IMR-90 (cell line): ENCODE data around the gene ABCC9. TPM values are rescaled to one million over a fixed set of nuclear protein-coding genes. Genes with fewer than 3 reads are reported as not detected.

ENCODE experiments used
- ATAC-seq: fragments of 200-7000 bp; cut with Tn5 transposase; 2 replicates; pipeline ENCODE4 v1.9.1; 2020; ENCODE audit warnings: low read depth, mild to moderate bottlenecking, moderate library complexity
- BruUV-seq: library from RNA; stranded (reverse); fragments of 400-500 nt; replicated peaks from 2 replicates; lab custom pipeline; 2021; lab: Mats Ljungman, UMichigan
- CTCF ChIA-PET: fragments of 300-600 bp; formaldehyde crosslinking; extraction: SDS; loops from one replicate; lab custom pipeline; 2021; ENCODE audit warnings: antibody characterized with exemption; lab: Yijun Ruan, JAX
- POLR2A ChIA-PET: fragments of 300-600 bp; sonication (Branson Sonifier 250); formaldehyde crosslinking; loops from one replicate; lab custom pipeline; 2022; ENCODE audit warnings: antibody characterized with exemption; ENCODE audit not compliant: unreplicated experiment; lab: Charles Lee
- DNase-seq: peaks from one replicate; pipeline ENCODE4 v3.0.0; 2013
- H2AFZ ChIP-seq: replicated peaks from 2 replicates; pipeline ENCODE3; 2013; ENCODE audit warnings: low read length, mild to moderate bottlenecking; ENCODE audit not compliant: poor library complexity
- H2AK5ac ChIP-seq: 2 replicates; pipeline ENCODE4 v1.6.1; 2013; ENCODE audit warnings: low read depth, low read length, inconsistent platforms
- H2AK9ac ChIP-seq: replicated peaks from 2 replicates; pipeline ENCODE3; 2013; ENCODE audit warnings: mild to moderate bottlenecking, low read depth, low read length, moderate library complexity; ENCODE audit not compliant: poor library complexity
- H2BK120ac ChIP-seq: 2 replicates; pipeline ENCODE4 v1.6.1; 2013; ENCODE audit warnings: low read depth, low read length, inconsistent platforms
- H2BK15ac ChIP-seq: 3 replicates; pipeline ENCODE4 v1.6.1; 2013; ENCODE audit warnings: low read depth, low read length, inconsistent platforms
- H2BK20ac ChIP-seq: 2 replicates; pipeline ENCODE4 v1.6.1; 2013; ENCODE audit warnings: low read depth, mild to moderate bottlenecking, inconsistent platforms, low read length, moderate library complexity
- H2BK5ac ChIP-seq: 2 replicates; pipeline ENCODE4 v1.6.1; 2013; ENCODE audit warnings: mild to moderate bottlenecking, low read depth, low read length, inconsistent platforms; ENCODE audit not compliant: poor library complexity, severe bottlenecking
- H3K14ac ChIP-seq: replicated peaks from 2 replicates; pipeline ENCODE4 v1.6.1; 2013; ENCODE audit warnings: low read depth, low read length, inconsistent platforms
- H3K18ac ChIP-seq: 2 replicates; pipeline ENCODE4 v1.6.1; 2013; ENCODE audit warnings: low read depth, low read length, control low read depth
- H3K23ac ChIP-seq: 2 replicates; pipeline ENCODE4 v1.6.1; 2013; ENCODE audit warnings: low read depth, low read length, inconsistent platforms
- H3K27ac ChIP-seq: 2 replicates; pipeline ENCODE4 v1.5.1; 2013; ENCODE audit warnings: mild to moderate bottlenecking, control low read depth, low read length; ENCODE audit not compliant: insufficient read depth
- H3K27me3 ChIP-seq: 2 replicates; pipeline ENCODE4 v1.6.1; 2013; ENCODE audit warnings: low read length; ENCODE audit not compliant: control insufficient read depth, insufficient read depth
- H3K36me3 ChIP-seq: 2 replicates; pipeline ENCODE4 v1.6.1; 2013; ENCODE audit warnings: low read length, mixed read lengths; ENCODE audit not compliant: control insufficient read depth, insufficient read depth
- H3K4ac ChIP-seq: 2 replicates; pipeline ENCODE4 v1.6.1; 2013; ENCODE audit warnings: low read depth, low read length, inconsistent platforms
- H3K4me1 ChIP-seq: 2 replicates; pipeline ENCODE4 v1.6.1; 2013; ENCODE audit warnings: low read length, mixed read lengths; ENCODE audit not compliant: control insufficient read depth, insufficient read depth
- H3K4me2 ChIP-seq: 2 replicates; pipeline ENCODE4 v1.6.1; 2013; ENCODE audit warnings: low read depth, mild to moderate bottlenecking, control low read depth, low read length, moderate library complexity
- H3K4me3 ChIP-seq: 2 replicates; pipeline ENCODE4 v1.5.1; 2013; ENCODE audit warnings: low read depth, mild to moderate bottlenecking, control low read depth, low read length, moderate library complexity; ENCODE audit not compliant: insufficient read depth
- H3K56ac ChIP-seq: 2 replicates; pipeline ENCODE4 v1.6.1; 2013; ENCODE audit warnings: low read length, inconsistent platforms; ENCODE audit not compliant: insufficient read depth; ENCODE audit errors: extremely low read depth
- H3K79me1 ChIP-seq, 2 experiments: 2 replicates each; pipeline ENCODE4 v1.6.1; 2013; ENCODE audit warnings: low read length in 2 of 2, inconsistent platforms in 1 of 2, low read depth in 1 of 2
- H3K9ac ChIP-seq: 2 replicates; pipeline ENCODE4 v1.6.1; 2013; ENCODE audit warnings: low read depth, low read length, control low read depth
- H3K9me1 ChIP-seq: 2 replicates; pipeline ENCODE4 v1.6.1; 2013; ENCODE audit warnings: low read length, inconsistent platforms; ENCODE audit not compliant: insufficient read depth
- H3K9me3 ChIP-seq: 2 replicates; pipeline ENCODE4 v1.6.1; 2013; ENCODE audit warnings: low read length; ENCODE audit not compliant: control insufficient read depth, insufficient read depth
- H4K20me1 ChIP-seq: 2 replicates; pipeline ENCODE4 v1.6.1; 2013; ENCODE audit warnings: low read length, inconsistent platforms; ENCODE audit not compliant: insufficient read depth
- H4K5ac ChIP-seq: 2 replicates; pipeline ENCODE4 v1.6.1; 2013; ENCODE audit warnings: mild to moderate bottlenecking, low read depth, low read length, control low read depth
- H4K8ac ChIP-seq, 2 experiments: 2 replicates each; pipeline ENCODE4 v1.6.1; 2013; ENCODE audit warnings: low read depth in 2 of 2, low read length in 2 of 2, control low read depth in 1 of 2, inconsistent platforms in 1 of 2
- H4K91ac ChIP-seq: 2 replicates; pipeline ENCODE4 v1.6.1; 2013; ENCODE audit warnings: low read depth, low read length, inconsistent platforms; ENCODE audit not compliant: insufficient read depth
- CEBPB ChIP-seq: IDR thresholded peaks from 2 replicates; pipeline ENCODE4 v1.6.1; 2012; ENCODE audit warnings: low read depth, low read length, improper control_type of control experiment
- POLR2A ChIP-seq: IDR thresholded peaks from 2 replicates; pipeline ENCODE4 v1.6.1; 2012; ENCODE audit warnings: mild to moderate bottlenecking, low read depth, low read length
- whole genome bisulfite sequencing, 2 experiments: methylation state at CpG; one replicate each; pipeline versions ENCODE4 v1.1.5 to v1.1.7; 2013; ENCODE audit warnings: missing lambda C conversion rate in 2 of 2; ENCODE audit not compliant: insufficient read length in 1 of 2; ENCODE audit errors: extremely low coverage in 2 of 2; 5-methylcytosine and 5-hydroxymethylcytosine counted together
- dilution Hi-C: fragments of 300-500 bp; cut with HindIII; formaldehyde crosslinking; loops from one replicate; pipeline ENCODE4 v1.14.3; 2018; ENCODE audit warnings: low sequenced_read_pairs; ENCODE audit not compliant: unreplicated experiment
- in situ Hi-C: fragments of 300-500 bp; cut with MboI; formaldehyde crosslinking; loops from 3 replicates; pipeline ENCODE4 v1.14.3; 2019; ENCODE audit warnings: low sequenced_read_pairs, inconsistent platforms, mixed read lengths
- intact Hi-C: fragments of 100-400 bp; cut with micrococcal nuclease; formaldehyde crosslinking; loops from 2 replicates; pipeline ENCODE4 v1.10.0; 2022
- polyA plus RNA-seq, 3 experiments: library from polyadenylated mRNA; depleted of rRNA; stranded (reverse); fragments of >200 nt; gene quantifications; 2 replicates each; pipeline ENCODE4 v1.2.3, GENCODE V29; 2012; ENCODE audit warnings: low replicate concordance in 1 of 3
- total RNA-seq: library from RNA; depleted of rRNA; stranded (reverse); fragments of >200 nt; gene quantifications from 2 replicates; pipeline ENCODE4 v1.2.3, GENCODE V29; 2012

The ABCC9 gene
- total and polyA plus RNA-seq, 2 of the 4 experiments (the other 2 are of a cell fraction), result 1.2 to 6.6 TPM

- no peak overlapping the region for H3K27ac ChIP-seq
Observed at GRCh38 chr12:21938879-21939278, 2.3 kb downstream of the ABCC9 start.

More at GRCh38 chr12:21938879-21939278, 2.3 kb downstream of the ABCC9 start:
- no peak overlapping the region for H3K14ac ChIP-seq
- H4K8ac ChIP-seq, result no peak overlapping the region
- DNase-seq (peak; percentile 7), ATAC-seq (no peak)
- H3K9me3 ChIP-seq, result no peaks in the 10 kb centered on the region
- ChIA-PET CTCF (no interaction called here), POLR2A (no interaction called here)
- peak; percentile 51 for TF ChIP-seq CEBPB
- no peak for TF ChIP-seq POLR2A
- no peak overlapping the region for H2BK15ac ChIP-seq
- H4K5ac ChIP-seq, result no peak overlapping the region
- H3K27me3 ChIP-seq, result peaks cover 15% of the 10 kb centered on the region
- no peak overlapping the region for H2AK9ac ChIP-seq
- in situ Hi-C loops, result no loop called here
- no CpG with 5 or more reads among the region's 7 CpGs for WGBS, 2 experiments
- H3K23ac ChIP-seq, result no peak overlapping the region; the same call in 1 of the 2 replicates
- H2BK20ac ChIP-seq, result no peak overlapping the region
- dilution Hi-C loops, result no loop called here
- H3K4me1 ChIP-seq, result 0 out of 2 replicates have a peak, but pooled peaks cover 1% of the 10 kb centered on the region
- no TSS peak for BruUV-seq
- H2AK5ac ChIP-seq, result no peak overlapping the region
- no peak overlapping the region for H3K18ac ChIP-seq
- no peak overlapping the region for H3K56ac ChIP-seq
- no peak overlapping the region for H4K91ac ChIP-seq
- no peak overlapping the region for H2BK5ac ChIP-seq
- H3K4me2 ChIP-seq, result no peak overlapping the region
- H2AFZ ChIP-seq, result no peak overlapping the region
- H3K79me1 ChIP-seq, result no peaks in the 10 kb centered on the region
- intact Hi-C loops, result no loop called here
- no peaks in the 10 kb centered on the region for H3K36me3 ChIP-seq
- no peaks in the 10 kb centered on the region for H3K9me1 ChIP-seq
- no peak overlapping the region for H3K4ac ChIP-seq
- no peak overlapping the region for H3K9ac ChIP-seq
- no peak overlapping the region for H3K4me3 ChIP-seq
- H4K20me1 ChIP-seq, result no peaks in the 10 kb centered on the region
- H2BK120ac ChIP-seq, result no peak overlapping the region
